ENCODE results near the gene VAV2. TPM values are rescaled to one million over a fixed set of nuclear protein-coding genes. Genes with fewer than 3 reads are reported as not detected.
"Not testable (repeated sequence)": the region's sequence is repeated elsewhere in the genome, so short reads cannot be mapped to it uniquely, and the experiment has no call there.

The VAV2 gene
- total RNA-seq, 1 experiment from 2014 or later: 4.4 TPM

DNA sequence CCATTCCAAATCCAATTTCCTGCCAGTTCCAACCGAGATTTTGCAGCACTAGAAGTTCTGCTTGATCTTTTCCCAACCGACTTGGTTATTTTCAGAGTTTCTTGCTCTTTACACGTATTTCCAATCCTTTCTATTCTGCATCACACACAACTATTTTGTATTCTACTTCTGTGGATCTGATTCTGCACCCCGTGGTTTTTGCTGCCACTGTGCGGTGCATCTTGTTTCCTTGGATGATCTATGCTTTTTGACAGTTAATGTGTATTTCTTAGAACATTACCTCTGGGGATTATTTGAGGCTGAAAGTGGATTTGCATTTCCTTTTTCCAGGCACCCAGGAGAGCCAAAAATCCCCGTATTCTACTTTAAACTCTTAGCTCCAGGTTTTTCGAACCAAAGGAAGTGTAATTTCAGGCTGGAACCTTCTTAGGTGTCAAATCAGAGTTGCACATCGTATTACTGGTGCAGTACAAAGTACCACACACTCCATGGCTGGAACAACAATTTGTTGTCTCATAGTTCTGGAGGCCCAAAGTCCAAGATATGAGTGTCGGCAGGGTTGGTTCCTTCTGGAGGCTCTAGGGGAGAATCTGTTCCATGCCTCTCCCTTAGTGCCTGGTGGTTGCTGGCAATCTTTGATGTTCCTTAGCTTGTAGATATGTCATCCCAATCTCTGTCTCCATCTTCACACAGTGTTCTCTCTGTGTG, 239.2 kb downstream of the VAV2 start:
- no peak for DNase-seq (ENCODE audit: low read depth, low spot score)
- in situ Hi-C loops (cut with HindIII; ENCODE audit: low pct_unique_long_range_greater_than_20kb, low sequenced_read_pairs): no loop called here

DNA sequence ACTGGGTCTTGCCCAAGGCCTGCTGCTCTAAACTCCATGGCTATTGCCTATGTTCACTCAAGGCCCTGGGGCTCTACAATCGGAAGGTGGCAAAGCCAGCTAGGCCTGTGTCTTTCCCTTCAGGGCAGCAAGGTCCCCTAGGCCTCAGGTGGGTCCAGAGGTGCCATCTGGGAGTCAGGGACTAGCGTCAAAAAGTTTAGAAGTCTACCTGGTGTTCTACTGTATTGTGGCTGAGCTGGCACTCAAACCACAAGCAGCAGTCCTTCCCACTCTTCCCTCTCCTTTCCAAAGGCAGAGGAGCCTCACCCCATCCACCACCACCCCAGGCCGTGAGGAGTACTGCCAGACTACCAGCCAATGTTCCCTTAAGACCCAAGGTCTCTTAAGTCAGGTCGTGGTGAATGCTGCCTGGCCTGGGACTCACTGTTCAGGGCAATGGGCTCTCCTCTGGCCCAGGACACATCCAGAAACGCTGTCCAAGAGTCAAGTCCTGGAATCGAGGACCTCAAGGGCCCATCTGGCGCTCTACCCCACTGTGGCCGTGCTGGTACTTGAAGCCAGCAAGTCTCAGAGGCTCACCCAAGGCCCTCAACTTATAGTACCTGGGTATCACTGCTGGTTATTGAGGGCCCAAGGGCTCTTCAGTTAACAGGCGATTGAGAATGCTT, 241.0 kb downstream of the VAV2 start:
- DNase-seq (ENCODE audit: low read depth, low spot score): no peak
- in situ Hi-C loops (cut with HindIII; ENCODE audit: low pct_unique_long_range_greater_than_20kb, low sequenced_read_pairs): no loop called here

DNA sequence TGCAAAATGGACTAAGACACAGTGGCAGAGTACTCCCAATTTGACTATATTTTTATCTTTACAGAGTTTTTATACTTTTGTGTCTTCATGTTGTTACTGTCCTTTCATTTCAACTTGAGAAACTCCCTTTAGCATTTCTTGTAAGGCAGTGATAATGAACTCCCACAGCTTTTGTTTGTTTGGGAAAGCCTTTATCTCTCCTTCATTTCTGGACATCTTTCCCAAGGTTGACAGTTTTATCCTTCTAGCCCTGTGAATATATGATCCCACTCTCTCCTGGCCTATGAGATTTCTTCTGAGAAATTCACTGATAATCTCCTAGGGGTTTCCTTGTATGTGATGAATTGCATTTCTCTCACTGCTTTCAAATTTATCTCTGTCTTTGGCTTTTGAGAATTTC, 244.8 kb downstream of the VAV2 start:
- DNase-seq (ENCODE audit: low read depth, low spot score): no peak
- in situ Hi-C loops (cut with HindIII; ENCODE audit: low pct_unique_long_range_greater_than_20kb, low sequenced_read_pairs): no loop called here

DNA sequence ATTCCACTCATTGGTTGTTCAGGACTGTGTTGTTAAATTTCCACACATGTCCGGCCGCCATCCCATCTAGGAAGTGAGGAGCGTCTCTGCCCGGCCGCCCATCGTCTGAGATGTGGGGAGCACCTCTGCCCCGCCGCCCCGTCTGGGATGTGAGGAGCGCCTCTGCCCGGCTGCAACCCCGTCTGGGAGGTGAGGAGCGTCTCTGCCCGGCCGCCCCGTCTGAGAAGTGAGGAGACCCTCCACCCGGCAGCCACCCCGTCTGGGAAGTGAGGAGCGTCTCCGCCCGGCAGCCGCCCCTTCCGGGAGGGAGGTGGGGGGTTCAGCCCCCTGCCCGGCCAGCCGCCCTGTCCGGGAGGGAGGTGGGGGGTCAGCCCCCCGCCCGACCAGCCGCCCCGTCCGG, 247.6 kb downstream of the VAV2 start:
- in situ Hi-C loops (cut with HindIII; ENCODE audit: low pct_unique_long_range_greater_than_20kb, low sequenced_read_pairs); DNase-seq (ENCODE audit: low read depth, low spot score): not testable (repeated sequence)

DNA sequence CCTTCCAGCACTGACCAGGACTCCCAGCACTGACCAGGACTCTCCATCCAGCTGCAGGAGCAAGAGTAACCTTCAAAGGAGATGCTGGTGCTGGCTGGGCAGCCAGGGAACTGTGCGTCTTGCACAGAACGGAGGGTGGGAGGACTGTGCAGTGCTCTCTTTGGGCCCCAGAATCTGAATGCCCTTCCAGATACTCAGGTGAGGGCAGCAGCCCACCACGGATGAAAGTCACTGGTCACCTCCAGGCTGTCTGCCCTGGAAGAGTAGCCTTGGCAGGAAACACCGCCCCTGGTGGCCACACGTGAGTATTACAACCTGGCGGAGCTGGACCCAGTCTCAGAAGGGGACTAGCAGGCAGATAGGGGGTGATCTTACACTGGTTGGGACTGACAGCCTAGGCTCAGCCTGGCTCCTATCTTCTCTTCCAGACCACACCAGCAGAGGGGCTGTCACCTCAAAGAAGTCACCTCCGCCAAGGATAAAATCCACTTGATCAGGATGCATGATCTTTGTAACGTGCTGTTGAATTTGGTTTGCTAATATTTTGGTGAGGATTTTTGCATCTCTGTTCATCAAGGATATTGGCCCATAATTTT, 249.2 kb downstream of the VAV2 start:
- in situ Hi-C loops (cut with HindIII; ENCODE audit: low pct_unique_long_range_greater_than_20kb, low sequenced_read_pairs): no loop called here
- peak; percentile 78 for DNase-seq (ENCODE audit: low read depth, low spot score)

DNA sequence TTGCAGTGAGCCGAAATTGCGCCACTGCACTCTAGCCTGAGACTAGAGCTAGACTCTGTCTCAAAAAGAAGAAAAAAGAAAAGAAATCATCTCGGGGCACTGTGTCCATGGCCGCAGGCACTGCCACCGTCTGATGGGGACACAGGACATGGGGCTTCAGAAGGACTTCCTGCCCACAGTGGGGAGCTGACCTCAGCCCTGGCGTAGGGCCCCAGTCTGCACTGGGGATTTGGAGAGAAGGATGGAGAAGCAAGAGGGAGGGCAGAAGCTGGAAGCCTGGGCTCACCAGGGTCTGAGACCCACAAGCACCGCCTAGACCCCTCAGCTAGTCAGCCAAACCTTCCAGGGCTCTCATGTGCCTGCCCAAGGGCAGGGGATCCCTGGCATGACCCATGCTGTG, 249.9 kb downstream of the VAV2 start:
- in situ Hi-C loops (cut with HindIII; ENCODE audit: low pct_unique_long_range_greater_than_20kb, low sequenced_read_pairs): no loop called here
- no peak for DNase-seq (ENCODE audit: low read depth, low spot score)

DNA sequence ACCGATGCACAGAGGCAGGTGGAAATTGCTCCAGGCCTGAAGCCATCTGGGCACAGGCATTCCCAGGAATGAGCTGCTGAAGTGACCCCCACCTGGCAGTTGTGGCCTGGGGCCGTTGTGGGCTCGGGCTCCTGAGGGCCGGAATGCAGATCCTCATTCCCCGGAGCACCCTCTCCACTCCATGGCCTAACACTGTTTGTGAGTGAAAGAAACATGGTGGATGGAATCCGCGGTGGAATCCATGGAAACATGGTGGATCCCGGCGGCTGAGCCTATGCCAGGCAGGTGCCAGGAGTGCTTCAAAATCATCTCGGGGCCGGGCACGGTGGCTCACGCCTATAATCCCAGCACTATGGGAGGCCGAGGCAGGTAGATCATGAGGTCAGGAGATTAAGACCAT, 250.4 kb downstream of the VAV2 start:
- in situ Hi-C loops (cut with HindIII; ENCODE audit: low pct_unique_long_range_greater_than_20kb, low sequenced_read_pairs): no loop called here
- DNase-seq (ENCODE audit: low read depth, low spot score): no peak

DNA sequence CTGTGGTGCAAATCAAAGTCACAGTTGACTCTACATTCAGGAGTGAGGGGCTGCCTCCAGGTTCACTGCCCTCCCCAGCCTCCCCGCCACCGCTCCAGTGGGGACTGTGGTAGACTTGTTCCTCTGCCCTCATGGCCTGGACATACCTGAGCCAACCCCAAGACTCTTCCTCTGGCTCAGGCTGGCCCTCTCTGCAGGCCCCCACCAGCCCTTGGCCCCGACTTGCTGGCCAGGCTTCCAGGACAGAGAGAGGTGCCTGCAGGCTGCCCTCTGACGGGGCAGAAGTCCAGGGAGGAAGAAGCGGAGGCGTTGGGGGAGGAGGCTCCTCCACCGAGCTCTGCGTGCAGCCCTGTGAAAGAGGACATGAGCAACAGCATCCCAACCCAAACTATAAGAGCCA, 251.2 kb downstream of the VAV2 start:
- in situ Hi-C loops (cut with HindIII; ENCODE audit: low pct_unique_long_range_greater_than_20kb, low sequenced_read_pairs): no loop called here
- DNase-seq (ENCODE audit: low read depth, low spot score): no peak

DNA sequence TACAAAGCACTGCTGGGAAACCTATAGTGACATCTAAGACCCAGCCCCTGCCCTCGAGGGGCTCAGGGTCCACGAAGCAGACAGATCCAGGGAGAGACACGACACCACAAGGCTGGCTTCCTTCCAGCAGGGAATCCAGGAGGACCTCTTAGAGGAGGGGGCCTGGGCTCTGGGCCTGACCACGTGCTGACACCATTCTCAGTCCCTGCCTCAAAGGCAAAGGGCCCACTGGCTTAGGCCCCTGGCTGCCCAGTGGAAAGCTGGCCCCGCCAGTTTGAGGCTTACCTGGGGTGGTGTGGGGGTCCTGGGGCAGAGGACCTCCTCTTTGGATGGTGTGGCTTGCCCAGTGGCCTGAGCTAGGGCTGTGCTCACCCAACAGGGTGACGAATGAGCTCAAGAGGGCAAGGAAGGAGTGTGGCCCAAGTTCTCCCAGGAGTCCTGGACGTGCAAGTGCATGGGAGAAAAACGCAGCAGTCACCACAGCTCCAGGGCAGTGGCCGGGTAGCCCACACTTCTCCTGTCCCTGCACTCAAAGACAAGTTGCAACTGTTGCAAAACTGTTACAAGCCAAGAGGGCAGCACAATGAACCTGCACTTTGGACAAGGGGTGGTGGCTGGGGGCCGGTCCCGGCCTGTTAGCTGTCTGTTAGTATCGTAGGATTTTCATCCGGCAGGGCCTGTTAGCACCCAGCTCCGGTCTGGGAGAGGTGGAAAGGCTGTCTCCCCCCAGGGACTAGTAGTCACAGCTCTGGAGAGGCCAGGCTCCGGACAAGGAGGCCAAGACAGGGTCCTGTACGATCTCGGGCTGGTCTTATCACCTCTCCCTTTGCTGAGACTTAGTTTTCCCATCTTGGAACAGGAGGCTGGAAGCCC, 252.5 kb downstream of the VAV2 start:
- in situ Hi-C loops (cut with HindIII; ENCODE audit: low pct_unique_long_range_greater_than_20kb, low sequenced_read_pairs): no loop called here
- DNase-seq (ENCODE audit: low read depth, low spot score): no peak

DNA sequence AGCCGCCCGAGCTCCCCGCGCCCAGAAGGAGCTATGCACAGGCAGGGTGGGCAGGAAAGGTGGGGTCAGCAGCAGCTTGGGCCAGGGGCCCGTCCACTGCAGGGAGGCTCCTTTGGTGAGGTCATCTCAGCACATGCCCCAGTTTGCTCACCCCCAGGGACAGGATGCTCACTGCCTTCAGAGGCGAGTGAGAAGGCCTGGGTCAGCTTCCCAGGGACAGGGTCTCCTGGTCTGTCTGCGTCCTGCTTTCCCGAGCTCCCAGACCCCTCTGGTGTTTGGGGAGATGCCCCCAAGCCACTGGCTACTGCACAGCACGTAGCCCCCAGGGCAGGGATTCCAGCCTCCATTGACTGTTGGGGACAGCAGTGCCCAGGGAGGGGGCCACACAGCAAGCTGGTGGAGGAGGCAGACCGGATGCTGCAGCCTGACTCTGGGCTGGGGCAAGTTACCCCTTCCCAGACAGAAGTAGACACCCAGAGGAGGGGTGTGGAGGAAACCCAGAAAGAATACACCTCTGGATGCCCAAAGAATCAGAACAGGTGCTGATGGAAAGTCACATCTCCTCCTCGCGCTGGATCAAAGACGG, 253.4 kb downstream of the VAV2 start:
- in situ Hi-C loops (cut with HindIII; ENCODE audit: low pct_unique_long_range_greater_than_20kb, low sequenced_read_pairs): no loop called here
- no peak for DNase-seq (ENCODE audit: low read depth, low spot score)

DNA sequence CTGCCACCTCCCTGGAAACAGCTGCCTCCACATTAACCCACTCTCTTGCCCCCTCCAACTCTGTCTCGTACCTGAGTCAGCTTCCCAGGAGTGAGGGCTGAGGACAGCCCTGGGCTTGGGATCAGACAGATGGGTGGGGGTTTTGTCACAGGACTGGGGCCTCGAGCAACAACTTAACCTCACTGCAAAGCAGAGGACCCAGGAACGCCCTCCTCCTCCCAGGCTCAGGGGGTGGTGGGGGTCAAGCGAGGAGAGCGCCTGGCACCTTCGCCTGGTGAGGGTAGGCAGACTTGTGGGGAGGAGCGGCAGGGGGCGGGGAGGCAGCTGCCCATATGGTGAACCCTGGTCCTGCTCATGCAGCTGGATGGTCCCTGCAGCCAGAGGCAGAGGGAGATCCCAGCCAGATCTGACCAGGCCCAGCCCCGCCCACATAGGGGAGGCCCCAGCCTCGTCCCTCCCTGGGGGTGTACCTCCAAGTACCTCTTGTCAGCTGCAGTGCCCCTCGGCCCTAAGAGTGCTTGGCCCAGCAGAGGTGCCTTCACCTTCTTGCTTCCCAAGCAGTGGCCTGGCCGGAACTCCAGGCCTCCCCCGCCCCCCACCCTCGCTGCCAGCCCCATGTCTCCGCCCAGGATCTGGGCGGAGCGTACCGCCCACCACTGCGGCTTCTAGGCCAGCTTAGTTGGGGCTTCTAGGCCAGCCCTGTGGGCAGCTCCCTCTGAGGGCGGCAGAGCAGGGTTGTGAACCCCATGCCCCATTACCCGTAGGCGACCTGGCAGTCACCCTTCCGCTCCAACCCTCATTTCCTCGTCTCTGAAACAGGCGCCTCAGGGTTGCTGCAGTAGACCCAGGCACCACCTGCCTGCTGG, 254.1 kb downstream of the VAV2 start, which contains the start of gene SARDH:
Gene SARDH (minus strand): TSS at position 579 of the 866 bp plus-strand sequence. CDS start 4,179 bp downstream, outside the sequence.
- in situ Hi-C loops (cut with HindIII; ENCODE audit: low pct_unique_long_range_greater_than_20kb, low sequenced_read_pairs): no loop called here
- peak; percentile 48 for DNase-seq (ENCODE audit: low read depth, low spot score)

DNA sequence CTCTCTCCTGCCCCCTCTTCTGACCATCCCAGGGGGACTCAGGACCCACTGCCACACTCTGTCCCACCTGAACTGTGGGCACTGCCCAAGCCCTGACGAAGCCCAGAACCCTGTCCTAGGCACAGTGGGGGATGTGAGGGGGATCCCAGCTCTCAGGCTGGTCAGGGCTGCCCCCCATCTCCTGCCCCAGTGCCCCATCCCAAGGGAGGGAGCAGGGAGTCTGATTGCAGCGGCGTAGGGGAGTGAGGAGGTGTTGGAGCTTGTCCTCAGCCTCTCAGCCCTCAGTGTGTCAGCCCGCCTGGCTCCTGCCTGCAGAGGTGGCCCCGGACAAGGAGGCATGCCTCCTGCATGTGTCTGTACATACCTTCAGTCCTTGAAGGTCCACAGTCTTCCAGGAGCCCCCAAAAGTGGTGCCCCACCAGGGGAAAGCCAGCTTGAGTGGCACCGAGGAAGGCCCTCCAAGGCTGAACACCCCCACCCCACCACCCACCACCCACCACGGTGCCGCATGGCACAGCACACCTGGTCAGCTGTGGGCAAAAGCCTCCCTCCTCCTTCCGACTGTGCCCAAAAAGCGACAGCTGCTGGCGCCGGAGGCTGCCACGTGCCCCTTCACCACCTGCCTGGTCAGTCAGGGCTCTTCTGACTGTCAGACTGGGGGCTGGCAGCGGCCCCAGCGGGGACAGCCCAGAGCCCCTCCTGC, 254.9 kb downstream of the VAV2 start:
- in situ Hi-C loops (cut with HindIII; ENCODE audit: low pct_unique_long_range_greater_than_20kb, low sequenced_read_pairs): no loop called here
- DNase-seq (ENCODE audit: low read depth, low spot score): no peak

DNA sequence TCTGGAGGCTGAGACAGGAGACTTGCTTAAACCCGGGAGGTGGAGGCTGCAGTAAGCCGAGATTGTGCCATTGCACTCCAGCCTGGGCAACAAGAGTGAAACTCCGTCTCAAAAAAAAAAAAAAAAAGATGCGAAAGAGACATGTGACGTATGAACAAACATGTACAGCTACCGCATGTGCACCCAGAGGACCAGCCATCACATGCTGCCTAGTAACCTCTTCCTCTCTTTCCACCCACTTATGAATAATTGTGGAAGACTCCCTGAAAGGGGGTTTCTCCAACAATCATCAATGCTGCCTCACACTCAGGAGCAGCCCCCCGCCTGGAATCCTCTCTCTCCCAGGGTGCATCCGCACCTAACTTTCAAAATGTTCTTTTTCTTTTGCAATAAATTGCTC, 256.2 kb downstream of the VAV2 start:
- DNase-seq (ENCODE audit: low read depth, low spot score): no peak
- in situ Hi-C loops (cut with HindIII; ENCODE audit: low pct_unique_long_range_greater_than_20kb, low sequenced_read_pairs): no loop called here

DNA sequence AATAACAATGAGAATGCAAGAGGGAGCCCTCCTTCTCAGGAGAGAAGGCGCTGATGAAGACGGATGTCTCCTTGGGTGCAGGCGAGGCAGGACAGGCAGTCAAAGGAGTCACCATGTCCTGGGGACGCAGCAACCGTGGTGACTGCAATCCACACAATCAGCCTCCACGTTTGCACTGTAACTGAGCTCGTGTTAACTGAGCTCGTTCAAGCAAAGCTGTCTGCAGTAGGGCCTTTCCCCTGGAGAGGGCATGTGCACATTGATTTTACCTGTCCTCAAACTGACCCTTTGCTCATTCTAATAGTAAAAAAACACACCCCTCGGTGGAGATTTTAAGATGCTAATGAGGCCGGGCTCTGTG, 256.7 kb downstream of the VAV2 start:
- DNase-seq (ENCODE audit: low read depth, low spot score): no peak
- in situ Hi-C loops (cut with HindIII; ENCODE audit: low pct_unique_long_range_greater_than_20kb, low sequenced_read_pairs): no loop called here

DNA sequence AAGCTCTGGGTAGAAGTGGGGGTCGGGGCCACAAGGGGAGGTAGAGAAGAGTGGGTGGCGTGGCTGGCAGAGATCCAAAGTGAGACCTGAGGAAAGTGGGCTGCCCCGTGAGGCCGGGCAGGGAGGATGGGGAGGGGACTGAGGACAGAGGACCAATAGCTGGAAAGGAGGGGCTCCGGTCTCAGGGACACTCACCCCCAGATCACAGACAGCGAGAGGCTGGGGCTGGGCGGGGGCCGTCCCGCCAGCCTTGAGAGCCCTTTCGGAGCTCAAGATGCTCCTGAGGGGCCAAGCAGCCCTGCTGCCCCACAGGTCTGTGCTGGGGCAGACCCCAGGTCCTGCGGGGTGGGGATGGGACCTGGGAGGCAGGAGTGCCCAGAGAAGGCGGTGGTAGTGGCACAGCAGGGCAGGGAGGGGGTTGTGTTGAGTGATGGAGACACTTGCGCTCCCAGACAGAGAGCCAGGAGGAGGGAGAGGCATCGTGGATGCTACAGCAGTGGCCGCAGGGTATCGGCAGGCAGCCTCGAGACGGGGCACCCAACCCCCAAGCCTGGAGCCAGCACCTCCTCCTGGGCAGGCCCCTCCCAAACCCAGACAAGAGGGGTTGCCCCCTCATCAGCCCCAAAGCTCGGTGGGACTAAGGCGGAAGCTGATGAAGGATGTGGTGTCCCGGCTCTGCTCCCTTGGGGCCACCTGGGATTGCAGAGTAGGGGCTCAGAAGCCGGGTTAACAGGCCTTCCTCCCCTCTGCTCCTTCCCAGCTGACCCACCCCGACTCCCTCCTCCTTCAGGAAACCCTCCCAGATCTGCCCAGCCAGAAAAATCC, 257.3 kb downstream of the VAV2 start:
- no peak for DNase-seq (ENCODE audit: low read depth, low spot score)
- in situ Hi-C loops (cut with HindIII; ENCODE audit: low pct_unique_long_range_greater_than_20kb, low sequenced_read_pairs): no loop called here

Data from SK-MEL-5 (cell line).